ENCODE data around the gene CEP57L1.

GRCh38 chr6:109183109-109183650, 87.9 kb downstream of the CEP57L1 start:
- TF ChIP-seq RBM22 (IDR thresholded peaks at IDR 0.05; ENCODE audit: low read depth, low read length, poor library complexity, severe bottlenecking) (no peak), PCBP2 (IDR thresholded peaks at IDR 0.05; ENCODE audit: low read depth, low read length, poor library complexity, severe bottlenecking) (no peak), ZBTB34 (CRISPR knock-in tag; IDR thresholded peaks at IDR 0.05) (no peak), POLR2A (conservative IDR thresholded peaks at IDR 0.05) (no peak), MAFK (IDR thresholded peaks at IDR 0.05; ENCODE audit: low read length) (no peak), CTCF (IDR thresholded peaks at IDR 0.05 in 2 of 3, conservative IDR thresholded peaks at IDR 0.05 in 1 of 3; ENCODE audit: insufficient read depth in 2 of 3, low read depth in 1 of 3, low read length in 3 of 3) (peak; percentile 33 to 60 (median 42); a peak in 4 of 6 replicates), CHD1 (IDR thresholded peaks at IDR 0.05; ENCODE audit: low read length) (no peak), POLR2AphosphoS2 (IDR thresholded peaks at IDR 0.05; ENCODE audit: low read length) (no peak), TEAD1 (CRISPR knock-in tag; IDR thresholded peaks at IDR 0.05) (no peak), ATF1 (CRISPR knock-in tag; IDR thresholded peaks at IDR 0.05) (no peak), ATF1 (tag; IDR thresholded peaks at IDR 0.05) (no peak), ZBTB7A (IDR thresholded peaks at IDR 0.05; ENCODE audit: borderline replicate concordance, control insufficient read depth, low read depth, low read length) (no peak), GATAD2B (IDR thresholded peaks at IDR 0.05; ENCODE audit: borderline replicate concordance) (no peak), MAFG (tag; conservative IDR thresholded peaks at IDR 0.05) (no peak)
